ENCODE results near the gene ROBO1.

ROBO1 gene

GRCh38 chr3:79606414-79606813 lies 161.4 kb downstream of the ROBO1 start:
- no CpG with 5 or more reads among the region's 1 CpG for WGBS
- Histone ChIP-seq H3K4me3 (ENCODE audit: low read length) (no peak overlapping the region), H3K27ac (ENCODE audit: low read depth, low read length) (no peak overlapping the region), H3K9ac (ENCODE audit: low read depth, low read length) (no peak overlapping the region), H3K27me3 (ENCODE audit: insufficient read depth, low read length) (no peaks in the 10 kb centered on the region), H3K4me1 (ENCODE audit: insufficient read depth, low read length) (no peaks in the 10 kb centered on the region), H3K9me3 (ENCODE audit: insufficient read depth, low read depth, low read length) (no peaks in the 10 kb centered on the region), H3K36me3 (ENCODE audit: insufficient read depth, low read length) (no peaks in the 10 kb centered on the region)

GRCh38 chr3:79604681-79605080 lies 163.1 kb downstream of the ROBO1 start:
- WGBS = 96% methylated on average over 2 of the region's 2 CpGs
- Histone ChIP-seq H3K9me3 (ENCODE audit: insufficient read depth, low read depth, low read length) (no peaks in the 10 kb centered on the region), H3K27me3 (ENCODE audit: insufficient read depth, low read length) (no peaks in the 10 kb centered on the region), H3K4me3 (ENCODE audit: low read length) (no peak overlapping the region), H3K36me3 (ENCODE audit: insufficient read depth, low read length) (no peaks in the 10 kb centered on the region), H3K27ac (ENCODE audit: low read depth, low read length) (no peak overlapping the region), H3K9ac (ENCODE audit: low read depth, low read length) (no peak overlapping the region), H3K4me1 (ENCODE audit: insufficient read depth, low read length) (peaks cover 7% of the 10 kb centered on the region)

DNA sequence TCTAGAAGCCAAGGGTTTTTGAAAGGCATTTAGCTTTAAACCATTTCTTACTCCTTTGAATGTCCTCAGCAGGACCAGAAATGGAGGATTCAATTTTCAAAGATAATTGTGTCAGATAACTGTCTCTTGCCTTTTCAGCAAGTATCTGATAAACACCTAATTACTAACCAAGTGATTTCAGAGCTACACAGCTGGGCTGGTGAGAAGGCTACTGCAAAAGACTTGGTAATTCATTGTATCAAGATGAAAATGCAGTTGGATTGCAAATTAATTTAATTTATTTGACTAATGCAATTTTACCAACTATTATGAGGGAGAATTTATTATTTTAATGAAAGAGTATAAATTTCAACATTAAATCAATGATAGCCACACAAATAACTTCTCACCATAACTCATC lies 165.4 kb downstream of the ROBO1 start:
- Histone ChIP-seq H3K4me1 (ENCODE audit: insufficient read depth, low read length) (peaks cover 12% of the 10 kb centered on the region), H3K36me3 (ENCODE audit: insufficient read depth, low read length) (no peaks in the 10 kb centered on the region), H3K9me3 (ENCODE audit: insufficient read depth, low read depth, low read length) (no peaks in the 10 kb centered on the region), H3K4me3 (ENCODE audit: low read length) (no peak overlapping the region), H3K27me3 (ENCODE audit: insufficient read depth, low read length) (no peaks in the 10 kb centered on the region), H3K27ac (ENCODE audit: low read depth, low read length) (no peak overlapping the region), H3K9ac (ENCODE audit: low read depth, low read length) (no peak overlapping the region)

DNA sequence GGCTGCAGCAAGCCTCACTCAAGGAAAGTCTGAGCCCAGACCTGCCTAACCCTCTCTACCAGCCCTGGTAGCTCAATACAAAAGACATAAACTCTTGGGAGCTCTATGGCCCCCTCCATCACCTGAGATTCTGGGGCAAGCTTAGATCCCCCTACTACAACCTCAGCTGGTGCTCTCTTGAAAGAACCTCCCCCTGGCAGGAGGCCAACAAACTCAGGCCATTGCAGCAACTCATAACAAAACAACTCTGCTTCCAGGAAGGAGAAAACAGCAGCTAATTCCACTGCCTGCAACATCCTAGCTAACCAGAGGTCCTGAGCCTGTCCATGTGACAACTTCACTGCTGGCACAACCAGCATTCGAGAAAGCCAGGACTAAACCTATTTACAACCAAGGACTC lies 169.2 kb downstream of the ROBO1 start:
- WGBS = 83% methylated on average over 1 of the region's 1 CpG
- no peak overlapping the region for H3K27ac ChIP-seq (ENCODE audit: low read depth, low read length)

DNA sequence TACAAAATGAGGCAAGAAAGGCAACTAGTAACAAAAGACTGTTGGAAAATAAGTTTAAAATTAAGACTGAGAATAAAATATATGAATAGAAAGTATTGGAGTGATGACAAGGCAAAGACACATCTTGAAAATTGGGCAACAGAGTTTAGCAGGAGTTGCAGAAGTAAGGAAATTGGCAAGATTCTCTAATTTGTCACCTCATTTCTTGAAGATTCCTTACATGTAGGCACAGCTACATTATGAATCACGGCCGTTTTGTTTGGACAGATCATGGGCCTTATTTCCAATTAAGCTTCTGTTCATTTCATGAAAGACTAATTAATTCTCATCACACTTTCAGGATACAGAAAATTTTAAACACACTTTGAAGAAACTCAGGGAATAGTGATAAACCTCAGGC lies 170.1 kb downstream of the ROBO1 start:
- whole genome bisulfite sequencing = 94% methylated on average over 2 of the region's 2 CpGs
- Histone ChIP-seq H3K9ac (ENCODE audit: low read depth, low read length) (no peak overlapping the region), H3K4me1 (ENCODE audit: insufficient read depth, low read length) (peaks cover 12% of the 10 kb centered on the region), H3K27ac (ENCODE audit: low read depth, low read length) (no peak overlapping the region), H3K9me3 (ENCODE audit: insufficient read depth, low read depth, low read length) (no peaks in the 10 kb centered on the region), H3K4me3 (ENCODE audit: low read length) (no peak overlapping the region), H3K27me3 (ENCODE audit: insufficient read depth, low read length) (no peaks in the 10 kb centered on the region), H3K36me3 (ENCODE audit: insufficient read depth, low read length) (no peaks in the 10 kb centered on the region)

More for the DNA sequence above, 169.2 kb downstream of the ROBO1 start:
- H3K36me3 ChIP-seq (ENCODE audit: insufficient read depth, low read length) = no peaks in the 10 kb centered on the region
- no peak overlapping the region for H3K9ac ChIP-seq (ENCODE audit: low read depth, low read length)
- H3K27me3 ChIP-seq (ENCODE audit: insufficient read depth, low read length) = no peaks in the 10 kb centered on the region
- H3K9me3 ChIP-seq (ENCODE audit: insufficient read depth, low read depth, low read length) = no peaks in the 10 kb centered on the region
- H3K4me1 ChIP-seq (ENCODE audit: insufficient read depth, low read length) = peaks cover 12% of the 10 kb centered on the region
- no peak overlapping the region for H3K4me3 ChIP-seq (ENCODE audit: low read length)

- no peaks in the 10 kb centered on the region for H3K9me3 ChIP-seq (ENCODE audit: insufficient read depth, low read depth, low read length)
Observed at GRCh38 chr3:79587150-79587549, 180.6 kb downstream of the ROBO1 start.

GRCh38 chr3:79586232-79586631 lies 181.6 kb downstream of the ROBO1 start:
- Histone ChIP-seq H3K36me3 (ENCODE audit: insufficient read depth, low read length) (no peaks in the 10 kb centered on the region), H3K27me3 (ENCODE audit: insufficient read depth, low read length) (no peaks in the 10 kb centered on the region), H3K9me3 (ENCODE audit: insufficient read depth, low read depth, low read length) (no peaks in the 10 kb centered on the region), H3K27ac (ENCODE audit: low read depth, low read length) (no peak overlapping the region), H3K4me1 (ENCODE audit: insufficient read depth, low read length) (peaks cover 7% of the 10 kb centered on the region; the same call in 1 of the 2 replicates), H3K4me3 (ENCODE audit: low read length) (no peak overlapping the region), H3K9ac (ENCODE audit: low read depth, low read length) (no peak overlapping the region)

More at GRCh38 chr3:79587150-79587549, 180.6 kb downstream of the ROBO1 start:
- H3K9ac ChIP-seq (ENCODE audit: low read depth, low read length) = no peak overlapping the region
- no peak overlapping the region for H3K27ac ChIP-seq (ENCODE audit: low read depth, low read length)
- no peaks in the 10 kb centered on the region for H3K36me3 ChIP-seq (ENCODE audit: insufficient read depth, low read length)
- no peaks in the 10 kb centered on the region for H3K27me3 ChIP-seq (ENCODE audit: insufficient read depth, low read length)
- peaks cover 7% of the 10 kb centered on the region; the same call in 1 of the 2 replicates for H3K4me1 ChIP-seq (ENCODE audit: insufficient read depth, low read length)
- H3K4me3 ChIP-seq (ENCODE audit: low read length) = no peak overlapping the region

DNA sequence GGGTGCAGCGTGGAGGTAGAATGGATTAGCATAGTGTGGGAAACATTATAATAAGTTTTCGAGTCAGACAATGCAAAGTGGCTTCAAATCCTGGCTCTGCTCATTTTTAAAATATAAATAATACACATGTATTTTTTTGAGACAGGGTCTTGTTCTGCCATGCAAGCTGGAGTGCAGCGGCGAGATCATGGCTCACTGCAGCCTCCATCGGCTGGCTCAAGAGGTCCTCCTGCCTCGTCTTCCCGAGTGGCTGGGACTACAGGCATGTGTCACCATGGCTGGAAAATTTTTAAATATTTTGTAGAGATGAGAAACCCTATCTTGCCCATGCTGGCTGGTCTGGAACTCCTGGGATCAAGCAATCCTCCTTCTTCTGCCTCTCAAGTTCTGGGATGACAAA lies 194.9 kb downstream of the ROBO1 start:
- Histone ChIP-seq H3K27ac (ENCODE audit: low read depth, low read length) (no peak overlapping the region), H3K4me3 (ENCODE audit: low read length) (no peak overlapping the region), H3K4me1 (ENCODE audit: insufficient read depth, low read length) (no peaks in the 10 kb centered on the region), H3K9me3 (ENCODE audit: insufficient read depth, low read depth, low read length) (no peaks in the 10 kb centered on the region), H3K9ac (ENCODE audit: low read depth, low read length) (no peak overlapping the region), H3K36me3 (ENCODE audit: insufficient read depth, low read length) (no peaks in the 10 kb centered on the region), H3K27me3 (ENCODE audit: insufficient read depth, low read length) (no peaks in the 10 kb centered on the region)
- WGBS = 93% methylated on average over 6 of the region's 7 CpGs

DNA sequence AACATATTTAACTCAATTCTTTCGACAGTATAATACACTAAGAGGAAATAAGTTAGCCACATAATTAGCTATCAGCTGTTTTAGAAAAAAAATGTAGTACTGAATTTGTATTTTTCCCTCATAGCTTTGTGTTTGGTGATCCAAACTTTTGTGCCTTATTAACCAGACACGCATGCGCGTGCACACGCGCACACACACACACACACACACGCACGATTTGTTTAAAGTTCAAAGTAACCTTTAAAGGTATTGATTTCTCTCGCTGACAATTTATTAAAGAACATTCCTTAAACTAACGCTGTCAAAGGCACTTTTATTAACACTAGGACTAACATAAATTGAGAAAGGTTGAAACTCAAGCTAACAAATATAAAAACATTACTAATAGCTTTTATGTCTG lies 198.9 kb downstream of the ROBO1 start:
- Histone ChIP-seq H3K27me3 (ENCODE audit: insufficient read depth, low read length) (no peaks in the 10 kb centered on the region), H3K4me3 (ENCODE audit: low read length) (no peak overlapping the region), H3K4me1 (ENCODE audit: insufficient read depth, low read length) (no peaks in the 10 kb centered on the region), H3K9ac (ENCODE audit: low read depth, low read length) (no peak overlapping the region), H3K36me3 (ENCODE audit: insufficient read depth, low read length) (no peaks in the 10 kb centered on the region), H3K27ac (ENCODE audit: low read depth, low read length) (no peak overlapping the region), H3K9me3 (ENCODE audit: insufficient read depth, low read depth, low read length) (no peaks in the 10 kb centered on the region)
- whole genome bisulfite sequencing = 93% methylated on average over 9 of the region's 10 CpGs

GRCh38 chr3:79564192-79564591 lies 203.6 kb downstream of the ROBO1 start:
- no peak overlapping the region for H3K9ac ChIP-seq (ENCODE audit: low read depth, low read length)
- no peak overlapping the region for H3K4me3 ChIP-seq (ENCODE audit: low read length)
- H3K4me1 ChIP-seq (ENCODE audit: insufficient read depth, low read length) = no peaks in the 10 kb centered on the region
- H3K27me3 ChIP-seq (ENCODE audit: insufficient read depth, low read length) = no peaks in the 10 kb centered on the region
- no peaks in the 10 kb centered on the region for H3K9me3 ChIP-seq (ENCODE audit: insufficient read depth, low read depth, low read length)
- no peak overlapping the region for H3K27ac ChIP-seq (ENCODE audit: low read depth, low read length)
- H3K36me3 ChIP-seq (ENCODE audit: insufficient read depth, low read length) = no peaks in the 10 kb centered on the region
- WGBS = 71% methylated on average over 1 of the region's 1 CpG

- Histone ChIP-seq H3K36me3 (ENCODE audit: insufficient read depth, low read length) (no peaks in the 10 kb centered on the region), H3K4me3 (ENCODE audit: low read length) (no peak overlapping the region), H3K27me3 (ENCODE audit: insufficient read depth, low read length) (no peaks in the 10 kb centered on the region), H3K9ac (ENCODE audit: low read depth, low read length) (no peak overlapping the region), H3K4me1 (ENCODE audit: insufficient read depth, low read length) (no peaks in the 10 kb centered on the region), H3K27ac (ENCODE audit: low read depth, low read length) (no peak overlapping the region), H3K9me3 (ENCODE audit: insufficient read depth, low read depth, low read length) (no peaks in the 10 kb centered on the region)
- WGBS = 90% methylated on average over 4 of the region's 4 CpGs
Observed at GRCh38 chr3:79560698-79561097, 207.1 kb downstream of the ROBO1 start.

GRCh38 chr3:79558943-79559342 lies 208.9 kb downstream of the ROBO1 start:
- WGBS = 94% methylated on average over 6 of the region's 6 CpGs
- Histone ChIP-seq H3K9me3 (ENCODE audit: insufficient read depth, low read depth, low read length) (no peaks in the 10 kb centered on the region), H3K9ac (ENCODE audit: low read depth, low read length) (no peak overlapping the region), H3K4me1 (ENCODE audit: insufficient read depth, low read length) (no peaks in the 10 kb centered on the region), H3K27ac (ENCODE audit: low read depth, low read length) (no peak overlapping the region), H3K36me3 (ENCODE audit: insufficient read depth, low read length) (no peaks in the 10 kb centered on the region), H3K27me3 (ENCODE audit: insufficient read depth, low read length) (no peaks in the 10 kb centered on the region), H3K4me3 (ENCODE audit: low read length) (no peak overlapping the region)

Data from HUES64 (cell line).